K562 (cell line): ENCODE measurements around the gene TMCO4. TPM values are rescaled to one million over a fixed set of nuclear protein-coding genes. Genes with fewer than 3 reads are reported as not detected.
"Not testable (repeated sequence)": the region's sequence is repeated elsewhere in the genome, so short reads cannot be mapped to it uniquely, and the experiment has no call there.

ENCODE experiments used
- ATAC-seq: fragments of 200-7000 bp; cut with Tn5 transposase; 3 replicates; pipeline ENCODE4 v1.9.1; 2020; ENCODE audit warnings: moderate library complexity
- BruUV-seq: library from RNA; stranded (reverse); fragments of 400-500 nt; replicated peaks from 2 replicates; lab custom pipeline; 2021; lab: Mats Ljungman, UMichigan
- CTCF ChIA-PET: fragments of 300-600 bp; formaldehyde crosslinking; extraction: SDS; loops from one replicate; lab custom pipeline; 2021; ENCODE audit warnings: low intra/inter-chr PET ratio; lab: Yijun Ruan, JAX
- POLR2A ChIA-PET: fragments of 300-600, 350-650 bp; sonication (Branson Sonifier 250); formaldehyde crosslinking; extraction: SDS; loops from one replicate; lab custom pipeline; 2021; ENCODE audit warnings: antibody characterized with exemption, inconsistent platforms; lab: Yijun Ruan, JAX
- DNase-seq, 4 experiments: peaks; one replicate each; pipeline versions ENCODE4 v3.0.0 to v3.0.0-alpha.2; 2011 to 2018; ENCODE audit warnings: low spot score in 3 of 4, mixed read lengths in 3 of 4; ENCODE audit errors: extremely low read depth in 1 of 4
- FAIRE-seq: peaks from 2 replicates; lab custom pipeline; 2011; peaks lifted over from hg19 to GRCh38; lab: Jason Lieb, UNC
- H2AFZ ChIP-seq: 2 replicates; pipeline ENCODE4 v1.6.0; 2011; ENCODE audit warnings: low read depth, low read length, control low read depth, inconsistent platforms
- H3K27ac ChIP-seq: fragments of 200-600 bp; 3 replicates; pipeline ENCODE4 v1.8.0; 2011; ENCODE audit warnings: low read depth, mild to moderate bottlenecking, control low read depth, inconsistent platforms, low read length, moderate library complexity, mixed read lengths; ENCODE audit errors: extremely low read depth
- H3K27me3 ChIP-seq, 2 experiments: fragments of 300-600 bp in 1 of 2; 2 replicates in 1 of 2; 3 replicates in 1 of 2; pipeline versions ENCODE4 v1.6.0 to v1.8.0; 2011; ENCODE audit warnings: inconsistent platforms in 2 of 2, low read length in 2 of 2, mild to moderate bottlenecking in 1 of 2, mixed read lengths in 1 of 2, moderate library complexity in 1 of 2; ENCODE audit not compliant: control insufficient read depth in 2 of 2, insufficient read depth in 2 of 2
- H3K36me3 ChIP-seq: fragments of 300-600 bp; 3 replicates; pipeline ENCODE4 v1.8.0; 2011; ENCODE audit warnings: mild to moderate bottlenecking, low read length, inconsistent platforms; ENCODE audit not compliant: control insufficient read depth, insufficient read depth
- H3K4me1 ChIP-seq, 2 experiments: fragments of 200-600 bp in 1 of 2; replicated peaks in 1 of 2; 2 replicates in 1 of 2; 3 replicates in 1 of 2; pipeline versions ENCODE4 v1.5.1 to v1.8.0; 2011; ENCODE audit warnings: inconsistent platforms in 2 of 2, low read length in 2 of 2, mild to moderate bottlenecking in 1 of 2, mixed read lengths in 1 of 2, moderate library complexity in 1 of 2; ENCODE audit not compliant: control insufficient read depth in 2 of 2, insufficient read depth in 2 of 2
- H3K4me2 ChIP-seq: 2 replicates; pipeline ENCODE4 v1.6.1; 2011; ENCODE audit warnings: low read length, control low read depth, inconsistent platforms, mixed read lengths; ENCODE audit not compliant: insufficient read depth
- H3K4me3 ChIP-seq: fragments of 200-600 bp; sonication (generic), shearing (Covaris generic); 2 replicates; pipeline ENCODE4 v1.5.1; 2016; ENCODE audit warnings: control low read depth, inconsistent platforms
- H3K79me2 ChIP-seq: fragments of 200-600 bp; 3 replicates; pipeline ENCODE4 v1.8.0; 2011; ENCODE audit warnings: low read length, inconsistent platforms; ENCODE audit not compliant: control insufficient read depth, insufficient read depth
- H3K9ac ChIP-seq, 2 experiments: 2 replicates each; pipeline versions ENCODE4 v1.6.0 to v1.6.1; 2011; ENCODE audit warnings: low read depth in 2 of 2, low read length in 2 of 2, control low read depth in 1 of 2, inconsistent platforms in 1 of 2, mild to moderate bottlenecking in 1 of 2, mixed read lengths in 1 of 2; ENCODE audit not compliant: insufficient read depth in 1 of 2
- H3K9me1 ChIP-seq: one replicate; pipeline ENCODE4 v1.6.0; 2011; ENCODE audit warnings: inconsistent platforms, mild to moderate bottlenecking, low read length, moderate library complexity; ENCODE audit not compliant: control insufficient read depth, insufficient read depth
- H3K9me3 ChIP-seq: replicated peaks from 2 replicates; pipeline ENCODE4 v1.5.1; 2011; ENCODE audit warnings: low read depth, low read length, inconsistent platforms; ENCODE audit not compliant: control insufficient read depth, insufficient read depth
- H4K20me1 ChIP-seq: replicated peaks from 2 replicates; pipeline ENCODE4 v1.6.1; 2011; ENCODE audit warnings: low read length, inconsistent platforms, mixed read lengths; ENCODE audit not compliant: control insufficient read depth, insufficient read depth
- L3MBTL2 ChIP-seq: fragments of 450-650 bp; IDR thresholded peaks from 2 replicates; pipeline ENCODE4 v1.6.1; 2016; ENCODE audit warnings: mild to moderate bottlenecking, moderate library complexity
- ZNF384 ChIP-seq: IDR thresholded peaks from 2 replicates; pipeline ENCODE4 v1.6.1; 2012; ENCODE audit warnings: low read depth, low read length, improper control_type of control experiment
- WGBS: fragments of 100-300 bp; shearing (Covaris generic); methylation state at CpG from one replicate; pipeline ENCODE4 v1.1.6; 2016; ENCODE audit warnings: low coverage, mixed read lengths; ENCODE audit not compliant: insufficient coverage; ENCODE audit errors: missing lambda C conversion rate; 5-methylcytosine and 5-hydroxymethylcytosine counted together
- in situ Hi-C: fragments of 300-500 bp; cut with MboI; formaldehyde crosslinking; loops from 4 replicates; pipeline ENCODE4 v1.15.0; 2018; ENCODE audit warnings: inconsistent platforms, mixed read lengths
- intact Hi-C: fragments of 100-400 bp; cut with micrococcal nuclease; formaldehyde crosslinking; loops from 2 replicates; pipeline ENCODE4 v1.14.2; 2022
- polyA plus RNA-seq, 8 experiments: library from polyadenylated mRNA; depleted of rRNA in 4 of 8; stranded (reverse) in 5 of 8; unstranded in 3 of 8; fragments of >200 nt; fragmentation: Nextera tagmentation in 2 of 8; fragmentation: Illumina TruSeq in 1 of 8; extraction: Ambion mirVana in 2 of 8; extraction: Trizol in 1 of 8; gene quantifications; 2 replicates each; pipeline versions ENCODE4 v1.2.1 to v1.2.3, GENCODE V29; 2011 to 2014; ENCODE audit warnings: inconsistent platforms in 1 of 8, missing spikeins in 1 of 8
- total RNA-seq, 7 experiments: library from RNA; depleted of rRNA in 6 of 7; stranded (reverse); fragments of >200 nt in 6 of 7; fragmentation: Illumina TruSeq in 2 of 7; extraction: Trizol in 2 of 7; gene quantifications; 2 replicates each; pipeline versions ENCODE4 v1.2.1 to v1.2.3, GENCODE V29; 2011 to 2021; ENCODE audit warnings: low replicate concordance in 1 of 7
- TF ChIP-seq, protein P1 (sequence below), 3 experiments: IDR thresholded peaks in 2 of 3; conservative IDR thresholded peaks in 1 of 3; 2 replicates each; pipeline ENCODE4 v1.5.1; 2011 to 2012; ENCODE audit warnings: low read length in 3 of 3, mild to moderate bottlenecking in 3 of 3, control low read depth in 2 of 3, improper control_type of control experiment in 1 of 3, inconsistent platforms in 1 of 3, low read depth in 1 of 3, mixed read lengths in 1 of 3, moderate library complexity in 1 of 3; ENCODE audit not compliant: insufficient read depth in 2 of 3

TMCO4 gene
- total and polyA plus RNA-seq, 9 of the 15 experiments (the other 6 are each of a cell fraction or from before 2014, with no cell fraction given): 0.06 to 2.1 (median 1.2) TPM

DNA sequence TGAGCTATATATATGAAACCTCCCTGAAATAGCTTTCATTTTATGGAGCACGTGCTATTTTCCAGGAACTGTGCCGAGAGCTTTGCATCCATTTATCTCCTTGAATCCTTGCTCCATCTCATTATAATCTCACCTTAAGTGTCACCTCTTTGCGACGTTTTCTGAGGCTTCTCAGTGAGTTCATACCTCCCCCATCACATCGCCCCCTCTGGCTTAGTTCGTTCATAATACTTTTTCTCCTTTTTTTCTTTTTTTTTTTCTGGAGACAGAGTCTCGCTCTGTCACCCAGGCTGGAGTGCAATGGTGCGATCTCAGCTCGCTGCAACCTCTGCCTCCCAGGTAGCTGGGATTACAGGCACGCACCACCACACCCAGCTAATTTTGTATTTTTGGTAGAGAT, 160.5 kb downstream of the TMCO4 start:
- H3K4me2 ChIP-seq, intact Hi-C loops, H3K4me3 ChIP-seq, H3K79me2 ChIP-seq, H3K9me3 ChIP-seq, DNase-seq, H3K36me3 ChIP-seq, H4K20me1 ChIP-seq, FAIRE-seq, H3K27ac ChIP-seq, in situ Hi-C loops, BruUV-seq, H3K9me1 ChIP-seq, CTCF ChIA-PET: not testable (repeated sequence)
- POLR2A ChIA-PET: interaction anchor here (1.1 to 4.2 kb wide), 2 partner anchors 9 to 16 kb away, joined by 6 to 18 read pairs; no protein-coding TSS in a partner anchor
- Histone ChIP-seq H2AFZ (peak overlapping the region; percentile 50; the same call in 1 of the 2 replicates), H3K27me3 (peaks cover 9 to 19% of the 10 kb centered on the region in 2 experiments; a peak in 4 of 5 replicates), H3K9ac (peak overlapping the region in 1 of 2 experiments; percentile 1; a peak in 1 of 4 replicates), H3K4me1 (peaks cover 0 to 13% of the 10 kb centered on the region in 2 experiments; a peak in 4 of 5 replicates)
- TF ChIP-seq L3MBTL2: peak; percentile 60
- TF ChIP-seq, protein P1, sequence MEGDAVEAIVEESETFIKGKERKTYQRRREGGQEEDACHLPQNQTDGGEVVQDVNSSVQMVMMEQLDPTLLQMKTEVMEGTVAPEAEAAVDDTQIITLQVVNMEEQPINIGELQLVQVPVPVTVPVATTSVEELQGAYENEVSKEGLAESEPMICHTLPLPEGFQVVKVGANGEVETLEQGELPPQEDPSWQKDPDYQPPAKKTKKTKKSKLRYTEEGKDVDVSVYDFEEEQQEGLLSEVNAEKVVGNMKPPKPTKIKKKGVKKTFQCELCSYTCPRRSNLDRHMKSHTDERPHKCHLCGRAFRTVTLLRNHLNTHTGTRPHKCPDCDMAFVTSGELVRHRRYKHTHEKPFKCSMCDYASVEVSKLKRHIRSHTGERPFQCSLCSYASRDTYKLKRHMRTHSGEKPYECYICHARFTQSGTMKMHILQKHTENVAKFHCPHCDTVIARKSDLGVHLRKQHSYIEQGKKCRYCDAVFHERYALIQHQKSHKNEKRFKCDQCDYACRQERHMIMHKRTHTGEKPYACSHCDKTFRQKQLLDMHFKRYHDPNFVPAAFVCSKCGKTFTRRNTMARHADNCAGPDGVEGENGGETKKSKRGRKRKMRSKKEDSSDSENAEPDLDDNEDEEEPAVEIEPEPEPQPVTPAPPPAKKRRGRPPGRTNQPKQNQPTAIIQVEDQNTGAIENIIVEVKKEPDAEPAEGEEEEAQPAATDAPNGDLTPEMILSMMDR (IDR thresholded peaks at IDR 0.05 in 2 of 3, conservative IDR thresholded peaks at IDR 0.05 in 1 of 3; ENCODE audit: insufficient read depth in 2 of 3, low read depth in 1 of 3, low read length in 3 of 3): peak in 2 of 3 experiments; percentile 10 to 23; a peak in 1 of 6 replicates
- TF ChIP-seq ZNF384: peak; percentile 65; the same call in 1 of the 2 replicates
- peak; percentile 16; the same call in 1 of the 3 replicates for ATAC-seq
- 10% methylated on average over 8 of the region's 10 CpGs for WGBS
